ENCODE measurements around the gene GNAZ. TPM values are rescaled to one million over a fixed set of nuclear protein-coding genes. Genes with fewer than 3 reads are reported as not detected.

The GNAZ gene
- total RNA-seq, 1 experiment from 2014 or later: 11.1 TPM

DNA sequence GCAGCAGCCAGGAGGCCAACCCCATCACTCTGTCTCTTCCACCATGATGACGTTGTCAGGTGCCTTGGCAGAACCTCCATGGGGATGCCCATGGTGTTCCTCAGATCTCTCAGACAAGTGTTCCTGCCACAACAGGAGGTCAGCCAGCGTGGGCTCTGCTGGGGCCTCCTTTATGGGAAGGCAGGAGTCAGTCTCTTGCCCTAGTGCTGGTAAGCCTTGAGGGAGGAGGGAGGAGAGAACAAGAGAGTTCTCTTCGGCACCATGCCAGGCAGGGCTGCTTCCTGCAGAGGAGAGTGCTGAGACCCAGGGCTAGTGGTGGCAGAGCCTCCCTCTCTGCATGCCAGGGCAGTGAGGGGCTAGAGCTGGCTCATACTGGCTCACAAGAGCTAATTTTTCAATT, 32.5 kb downstream of the GNAZ start:
- H3K9me2 ChIP-seq (ENCODE audit: insufficient read depth): no peaks in the 10 kb centered on the region
- TF ChIP-seq SRF (IDR thresholded peaks at IDR 0.05; ENCODE audit: low read depth) (no peak), CBX3 (IDR thresholded peaks at IDR 0.05; ENCODE audit: low read depth) (no peak), SIN3A (IDR thresholded peaks at IDR 0.05; ENCODE audit: low read depth) (no peak), POLR2A (IDR thresholded peaks at IDR 0.05; ENCODE audit: borderline replicate concordance, extremely low read depth, insufficient read depth, insufficient read length) (no peak), EZH2 (IDR thresholded peaks at IDR 0.05) (no peak), EZH2phosphoT487 (IDR thresholded peaks at IDR 0.05; ENCODE audit: borderline replicate concordance) (no peak), ELF1 (IDR thresholded peaks at IDR 0.05; ENCODE audit: borderline replicate concordance, low read depth) (no peak), ZNF274 (IDR thresholded peaks at IDR 0.05; ENCODE audit: low read depth, low read length) (no peak), JUND (IDR thresholded peaks at IDR 0.05) (no peak), POLR2AphosphoS5 (IDR thresholded peaks at IDR 0.05; ENCODE audit: low read depth, low read length) (no peak), SP1 (IDR thresholded peaks at IDR 0.05; ENCODE audit: low read depth) (no peak), EGR1 (IDR thresholded peaks at IDR 0.05; ENCODE audit: low read depth) (no peak), FOSL1 (IDR thresholded peaks at IDR 0.05; ENCODE audit: low read depth) (no peak)
- TF ChIP-seq, protein P1, sequence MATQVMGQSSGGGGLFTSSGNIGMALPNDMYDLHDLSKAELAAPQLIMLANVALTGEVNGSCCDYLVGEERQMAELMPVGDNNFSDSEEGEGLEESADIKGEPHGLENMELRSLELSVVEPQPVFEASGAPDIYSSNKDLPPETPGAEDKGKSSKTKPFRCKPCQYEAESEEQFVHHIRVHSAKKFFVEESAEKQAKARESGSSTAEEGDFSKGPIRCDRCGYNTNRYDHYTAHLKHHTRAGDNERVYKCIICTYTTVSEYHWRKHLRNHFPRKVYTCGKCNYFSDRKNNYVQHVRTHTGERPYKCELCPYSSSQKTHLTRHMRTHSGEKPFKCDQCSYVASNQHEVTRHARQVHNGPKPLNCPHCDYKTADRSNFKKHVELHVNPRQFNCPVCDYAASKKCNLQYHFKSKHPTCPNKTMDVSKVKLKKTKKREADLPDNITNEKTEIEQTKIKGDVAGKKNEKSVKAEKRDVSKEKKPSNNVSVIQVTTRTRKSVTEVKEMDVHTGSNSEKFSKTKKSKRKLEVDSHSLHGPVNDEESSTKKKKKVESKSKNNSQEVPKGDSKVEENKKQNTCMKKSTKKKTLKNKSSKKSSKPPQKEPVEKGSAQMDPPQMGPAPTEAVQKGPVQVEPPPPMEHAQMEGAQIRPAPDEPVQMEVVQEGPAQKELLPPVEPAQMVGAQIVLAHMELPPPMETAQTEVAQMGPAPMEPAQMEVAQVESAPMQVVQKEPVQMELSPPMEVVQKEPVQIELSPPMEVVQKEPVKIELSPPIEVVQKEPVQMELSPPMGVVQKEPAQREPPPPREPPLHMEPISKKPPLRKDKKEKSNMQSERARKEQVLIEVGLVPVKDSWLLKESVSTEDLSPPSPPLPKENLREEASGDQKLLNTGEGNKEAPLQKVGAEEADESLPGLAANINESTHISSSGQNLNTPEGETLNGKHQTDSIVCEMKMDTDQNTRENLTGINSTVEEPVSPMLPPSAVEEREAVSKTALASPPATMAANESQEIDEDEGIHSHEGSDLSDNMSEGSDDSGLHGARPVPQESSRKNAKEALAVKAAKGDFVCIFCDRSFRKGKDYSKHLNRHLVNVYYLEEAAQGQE (IDR thresholded peaks at IDR 0.05; ENCODE audit: low read depth): no peak
- TF ChIP-seq, protein P2, sequence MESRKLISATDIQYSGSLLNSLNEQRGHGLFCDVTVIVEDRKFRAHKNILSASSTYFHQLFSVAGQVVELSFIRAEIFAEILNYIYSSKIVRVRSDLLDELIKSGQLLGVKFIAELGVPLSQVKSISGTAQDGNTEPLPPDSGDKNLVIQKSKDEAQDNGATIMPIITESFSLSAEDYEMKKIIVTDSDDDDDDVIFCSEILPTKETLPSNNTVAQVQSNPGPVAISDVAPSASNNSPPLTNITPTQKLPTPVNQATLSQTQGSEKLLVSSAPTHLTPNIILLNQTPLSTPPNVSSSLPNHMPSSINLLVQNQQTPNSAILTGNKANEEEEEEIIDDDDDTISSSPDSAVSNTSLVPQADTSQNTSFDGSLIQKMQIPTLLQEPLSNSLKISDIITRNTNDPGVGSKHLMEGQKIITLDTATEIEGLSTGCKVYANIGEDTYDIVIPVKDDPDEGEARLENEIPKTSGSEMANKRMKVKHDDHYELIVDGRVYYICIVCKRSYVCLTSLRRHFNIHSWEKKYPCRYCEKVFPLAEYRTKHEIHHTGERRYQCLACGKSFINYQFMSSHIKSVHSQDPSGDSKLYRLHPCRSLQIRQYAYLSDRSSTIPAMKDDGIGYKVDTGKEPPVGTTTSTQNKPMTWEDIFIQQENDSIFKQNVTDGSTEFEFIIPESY (IDR thresholded peaks at IDR 0.05; ENCODE audit: extremely low read depth, insufficient replicate concordance, low read length): no peak
- TF ChIP-seq, protein P3, sequence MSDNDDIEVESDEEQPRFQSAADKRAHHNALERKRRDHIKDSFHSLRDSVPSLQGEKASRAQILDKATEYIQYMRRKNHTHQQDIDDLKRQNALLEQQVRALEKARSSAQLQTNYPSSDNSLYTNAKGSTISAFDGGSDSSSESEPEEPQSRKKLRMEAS (IDR thresholded peaks at IDR 0.05): no peak
- TF ChIP-seq, protein P4, sequence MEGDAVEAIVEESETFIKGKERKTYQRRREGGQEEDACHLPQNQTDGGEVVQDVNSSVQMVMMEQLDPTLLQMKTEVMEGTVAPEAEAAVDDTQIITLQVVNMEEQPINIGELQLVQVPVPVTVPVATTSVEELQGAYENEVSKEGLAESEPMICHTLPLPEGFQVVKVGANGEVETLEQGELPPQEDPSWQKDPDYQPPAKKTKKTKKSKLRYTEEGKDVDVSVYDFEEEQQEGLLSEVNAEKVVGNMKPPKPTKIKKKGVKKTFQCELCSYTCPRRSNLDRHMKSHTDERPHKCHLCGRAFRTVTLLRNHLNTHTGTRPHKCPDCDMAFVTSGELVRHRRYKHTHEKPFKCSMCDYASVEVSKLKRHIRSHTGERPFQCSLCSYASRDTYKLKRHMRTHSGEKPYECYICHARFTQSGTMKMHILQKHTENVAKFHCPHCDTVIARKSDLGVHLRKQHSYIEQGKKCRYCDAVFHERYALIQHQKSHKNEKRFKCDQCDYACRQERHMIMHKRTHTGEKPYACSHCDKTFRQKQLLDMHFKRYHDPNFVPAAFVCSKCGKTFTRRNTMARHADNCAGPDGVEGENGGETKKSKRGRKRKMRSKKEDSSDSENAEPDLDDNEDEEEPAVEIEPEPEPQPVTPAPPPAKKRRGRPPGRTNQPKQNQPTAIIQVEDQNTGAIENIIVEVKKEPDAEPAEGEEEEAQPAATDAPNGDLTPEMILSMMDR (IDR thresholded peaks at IDR 0.05 in 2 of 3, conservative IDR thresholded peaks at IDR 0.05 in 1 of 3; ENCODE audit: borderline replicate concordance in 1 of 3, insufficient read depth in 1 of 3, low read depth in 2 of 3, low read length in 2 of 3): no peak
- POLR2A ChIA-PET: no interaction called here
- no peak overlapping the region for H3K4me3 ChIP-seq (replicated peaks in 1 of 2; ENCODE audit: low read depth in 1 of 2, low read length in 2 of 2)
- DNase-seq (ENCODE audit: low read depth, low spot score) (no peak), ATAC-seq (no peak)
- no peak overlapping the region for H3K9ac ChIP-seq (ENCODE audit: low read length)
- BruUV-seq (replicated peaks): no TSS peak
- no peaks in the 10 kb centered on the region for H3K9me3 ChIP-seq (ENCODE audit: control insufficient read depth in 1 of 2, insufficient read depth in 1 of 2, low read depth in 1 of 2, low read length in 2 of 2)
- H3K4me1 ChIP-seq (ENCODE audit: control insufficient read depth in 1 of 2, insufficient read depth in 2 of 2, low read length in 2 of 2): no peaks in the 10 kb centered on the region
- H3K79me2 ChIP-seq (ENCODE audit: insufficient read depth, low read length): no peaks in the 10 kb centered on the region
- H3K27me3 ChIP-seq (ENCODE audit: insufficient read depth, low read length): no peaks in the 10 kb centered on the region
- intact Hi-C loops (cut with micrococcal nuclease): no loop called here
- H3K27ac ChIP-seq (ENCODE audit: low read depth, low read length): no peak overlapping the region
- H4K20me1 ChIP-seq (ENCODE audit: insufficient read depth): no peaks in the 10 kb centered on the region
- no peak overlapping the region for H3K4me2 ChIP-seq (ENCODE audit: low read length)
- RAD21 ChIA-PET (ENCODE audit: low non-redundant PET in 1 of 2, low total read pairs in 2 of 2, uncharacterized antibody in 2 of 2, unreplicated experiment in 2 of 2): no interaction called here
- CTCF ChIA-PET: no interaction called here
- H3K36me3 ChIP-seq (ENCODE audit: control insufficient read depth in 1 of 2, insufficient read depth in 2 of 2, low read length in 2 of 2): no peaks in the 10 kb centered on the region
- no peak overlapping the region for H2AFZ ChIP-seq (ENCODE audit: low read depth, low read length, poor library complexity, severe bottlenecking)

All from HCT116 (cell line).